ENCODE results near the gene CHST11.
"Not testable (repeated sequence)": the region's sequence is repeated elsewhere in the genome, so short reads cannot be mapped to it uniquely, and the experiment has no call there.

Gene CHST11

DNA sequence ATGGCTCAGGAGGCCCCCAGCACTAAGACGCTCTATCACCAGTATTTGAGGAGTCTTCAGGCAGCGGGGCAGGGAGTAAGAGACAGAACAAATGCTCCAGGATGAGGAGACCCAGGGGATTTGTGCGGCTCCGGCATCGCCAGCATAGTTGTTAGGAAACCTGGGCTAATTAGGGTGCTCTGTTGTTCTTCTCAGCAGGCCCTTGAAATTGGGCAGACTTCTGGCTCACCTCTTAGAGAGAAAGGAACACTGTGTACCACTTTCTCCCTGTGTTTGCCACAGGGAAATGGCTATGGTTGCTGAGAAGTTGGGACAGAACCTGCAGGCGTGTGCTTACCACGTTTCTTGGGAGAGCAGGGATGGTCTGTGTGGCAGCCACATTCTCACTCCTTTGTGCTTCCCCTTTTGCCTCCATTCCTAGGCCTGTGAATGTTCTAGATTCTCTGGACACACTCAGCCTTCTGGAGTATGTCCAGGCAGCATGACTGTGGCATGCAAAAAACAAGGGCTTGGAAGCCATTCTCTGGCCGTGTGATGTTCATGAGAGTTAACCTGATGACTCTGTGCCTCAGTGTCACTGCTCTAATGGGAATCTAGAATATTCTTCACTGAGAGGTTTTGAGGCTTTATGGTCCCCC lies 109.0 kb downstream of the CHST11 start:
- no peak for DNase-seq (ENCODE audit: low spot score)

DNA sequence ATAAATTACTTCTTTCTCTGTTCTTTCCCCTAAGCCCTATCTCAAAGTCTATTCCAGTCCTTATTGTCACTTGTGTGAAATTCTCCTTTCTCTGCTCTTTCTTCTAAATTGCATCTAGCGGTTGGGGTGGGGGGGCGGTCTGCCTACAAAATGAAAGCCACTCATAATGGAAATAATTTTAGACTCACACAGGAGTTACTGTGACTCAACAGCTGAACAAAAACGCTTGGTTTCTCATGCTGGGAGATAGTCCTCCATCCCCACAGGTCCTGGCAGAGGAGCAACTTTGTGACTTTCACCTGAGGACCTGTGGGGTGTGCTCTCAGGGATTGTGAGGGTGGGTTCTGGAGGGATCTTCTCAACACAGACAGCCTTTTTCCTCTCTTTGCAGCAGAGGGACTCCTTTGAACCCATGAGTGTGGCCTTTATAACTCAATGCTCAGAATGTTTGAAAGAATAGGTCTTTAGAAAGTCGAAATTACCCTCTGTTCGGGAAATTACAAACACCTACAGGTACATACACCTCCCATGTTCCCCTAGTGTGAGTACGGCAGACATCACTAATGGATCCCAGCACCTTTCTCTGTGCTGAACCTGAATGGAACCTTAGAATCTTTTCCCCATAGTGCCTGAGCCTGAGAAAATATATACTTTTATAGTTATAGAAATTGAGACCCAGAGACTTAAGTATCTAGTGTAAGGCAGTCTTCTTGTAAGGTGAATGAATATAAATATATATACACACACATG lies 109.7 kb downstream of the CHST11 start:
- DNase-seq (ENCODE audit: low spot score) = no peak

DNA sequence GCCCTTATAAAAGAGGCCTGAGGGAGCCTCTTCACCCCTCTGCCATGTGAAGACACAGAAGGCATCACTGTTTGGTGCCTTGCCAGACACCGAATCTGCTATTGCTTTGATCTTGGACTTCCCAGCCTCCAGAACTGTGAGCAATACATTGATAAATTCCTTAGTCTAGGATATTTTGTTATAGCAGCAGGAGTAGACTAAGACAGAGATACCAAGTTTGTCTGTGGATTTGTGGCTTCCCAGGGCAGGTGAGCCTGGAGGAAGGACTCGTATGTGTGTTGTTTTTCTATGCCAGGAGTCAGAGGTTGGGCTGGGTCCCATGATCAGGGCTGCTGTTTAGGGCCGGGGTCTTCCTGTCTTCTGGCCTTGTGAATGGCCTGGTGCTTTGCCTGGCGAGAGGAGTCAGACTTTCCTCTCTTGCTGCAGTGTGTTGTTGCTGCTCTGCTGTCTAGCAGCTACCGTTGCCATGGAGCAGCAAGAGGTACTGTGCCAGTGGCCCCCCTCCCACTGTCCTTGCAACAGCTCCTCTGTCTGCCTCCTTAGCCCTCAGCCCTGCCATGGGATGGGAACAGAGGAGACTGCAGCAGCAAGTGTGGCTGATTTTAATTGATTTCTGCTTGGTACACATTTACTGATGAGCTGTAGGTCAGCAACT lies 111.2 kb downstream of the CHST11 start:
- DNase-seq (ENCODE audit: low spot score) = no peak

DNA sequence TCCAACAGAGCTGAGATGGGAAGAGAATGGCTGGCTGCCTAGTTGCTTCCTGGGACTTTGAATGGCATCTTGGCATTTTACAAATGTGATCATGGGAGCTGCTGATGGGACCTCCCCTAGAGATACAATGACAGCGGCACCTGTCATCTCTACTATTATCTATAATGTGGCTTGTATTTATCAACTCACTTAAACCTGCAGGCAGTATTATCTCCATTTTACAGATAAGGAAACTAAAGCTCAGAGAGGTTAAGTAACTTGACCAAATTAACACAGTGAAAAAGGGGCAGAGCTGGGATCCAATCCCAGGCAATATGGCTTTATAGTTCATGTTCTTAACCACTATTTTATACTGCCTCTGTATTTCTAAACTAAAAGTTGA lies 111.7 kb downstream of the CHST11 start:
- DNase-seq (ENCODE audit: low spot score) = no peak

DNA sequence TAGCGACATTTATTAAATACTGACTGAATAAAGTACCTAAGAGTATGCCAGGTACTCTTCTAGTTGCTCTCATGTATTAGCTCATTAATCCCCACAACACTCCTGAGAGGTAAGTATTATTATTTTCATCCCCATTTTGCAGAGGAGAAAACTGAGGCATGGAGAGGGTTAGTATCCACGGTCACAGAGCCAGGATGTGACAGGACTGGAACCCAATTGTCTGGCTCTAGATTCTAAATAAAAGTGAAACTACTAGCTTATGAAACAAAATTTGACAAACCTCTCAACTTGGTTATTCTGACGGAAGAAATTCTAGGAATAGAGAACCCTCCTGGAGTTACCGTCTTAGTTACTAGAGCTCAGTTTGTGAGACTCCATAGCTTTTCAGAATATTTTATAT lies 112.2 kb downstream of the CHST11 start:
- DNase-seq (ENCODE audit: low spot score) = no peak

DNA sequence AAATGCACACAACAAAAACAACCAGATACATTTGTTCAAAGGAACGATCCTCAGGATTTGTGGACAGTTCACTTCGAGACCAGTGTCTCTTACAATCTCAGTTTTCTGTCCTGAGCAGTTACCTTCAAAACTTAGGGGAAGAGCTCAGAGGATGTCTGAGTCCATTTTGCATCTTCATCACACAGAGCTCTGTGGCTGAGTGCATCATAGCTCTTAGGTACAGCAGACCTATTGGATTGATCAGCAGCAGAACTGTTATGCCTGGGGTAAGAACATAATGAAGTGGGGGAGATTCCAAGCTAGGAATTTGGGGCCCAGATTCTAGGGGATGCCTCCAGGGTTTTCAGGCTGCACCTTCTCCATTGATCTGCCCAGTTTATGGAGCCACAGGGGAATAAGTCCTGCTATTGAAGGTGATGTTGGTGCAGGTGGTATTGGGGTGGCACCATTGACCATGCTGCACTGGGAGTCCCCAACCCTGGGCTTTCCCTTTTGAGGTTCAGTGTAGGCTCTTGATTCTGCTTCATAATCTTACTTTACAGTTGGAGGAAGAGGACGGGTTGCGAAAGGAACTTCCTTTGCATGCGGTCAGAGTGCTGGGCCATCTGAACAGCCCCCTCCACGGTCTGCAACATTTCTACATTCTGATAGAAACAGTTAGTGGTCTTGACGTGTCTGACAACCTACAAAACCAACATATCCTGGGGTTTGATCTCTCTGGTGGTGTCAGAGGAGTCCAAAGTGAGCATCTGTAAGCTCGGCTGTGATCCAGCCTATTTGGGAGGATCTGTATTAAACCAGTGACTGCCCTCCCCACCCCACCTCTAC lies 112.8 kb downstream of the CHST11 start:
- DNase-seq (ENCODE audit: low spot score) = no peak

DNA sequence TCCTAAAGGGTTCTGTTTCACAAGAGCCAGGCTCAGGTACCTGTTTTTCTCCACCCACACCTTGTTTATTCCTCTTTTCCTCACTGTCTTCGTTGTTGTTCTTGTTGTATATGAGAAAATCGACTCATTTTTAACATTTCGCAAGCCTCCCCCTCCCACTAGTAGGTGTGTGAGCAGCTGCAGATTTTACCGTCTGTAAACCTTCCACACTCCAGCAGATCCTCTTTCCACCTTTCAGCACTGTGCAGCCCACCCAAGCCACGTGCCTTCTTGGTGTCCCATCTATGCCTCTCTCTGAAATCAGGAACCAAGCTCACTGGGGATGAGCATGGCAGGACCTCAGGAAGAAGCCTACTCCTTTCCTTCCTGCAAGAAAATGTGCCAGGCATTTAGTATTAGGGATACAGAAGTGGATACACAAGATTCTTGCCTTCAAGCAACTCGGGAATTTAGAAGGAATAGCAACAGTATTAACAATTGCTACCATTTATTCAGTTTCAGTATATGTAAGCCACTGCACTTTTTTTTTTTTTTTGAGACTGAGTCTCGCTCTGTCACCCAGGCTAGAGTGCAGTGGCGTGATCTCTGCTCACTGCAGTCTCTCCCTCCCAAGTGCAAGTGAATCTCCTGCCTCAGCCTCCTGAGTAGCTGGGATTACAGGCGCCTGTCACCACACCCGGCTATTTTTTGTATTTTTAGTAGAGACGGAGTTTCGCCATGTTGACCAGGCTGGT lies 113.6 kb downstream of the CHST11 start:
- no peak for DNase-seq (ENCODE audit: low spot score)

DNA sequence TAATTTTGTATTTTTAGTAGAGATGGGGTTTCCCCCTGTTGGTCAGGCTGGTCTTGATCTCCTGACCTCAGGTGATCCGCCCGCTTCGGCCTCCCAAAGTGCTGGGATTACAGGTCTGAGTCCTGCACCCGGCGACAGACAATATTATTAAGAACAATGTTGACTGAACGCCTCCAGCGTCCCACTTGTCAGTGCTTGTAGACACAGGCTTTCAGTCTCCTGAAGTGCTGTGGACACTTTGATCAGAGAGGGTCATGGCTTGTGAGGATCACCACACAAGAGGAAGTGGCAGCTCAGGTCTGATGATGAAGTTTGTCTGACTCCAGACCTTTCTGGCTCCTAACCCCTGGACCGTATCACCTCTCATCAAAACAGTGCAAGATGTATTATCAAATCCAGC lies 114.6 kb downstream of the CHST11 start:
- no peak for DNase-seq (ENCODE audit: low spot score)

DNA sequence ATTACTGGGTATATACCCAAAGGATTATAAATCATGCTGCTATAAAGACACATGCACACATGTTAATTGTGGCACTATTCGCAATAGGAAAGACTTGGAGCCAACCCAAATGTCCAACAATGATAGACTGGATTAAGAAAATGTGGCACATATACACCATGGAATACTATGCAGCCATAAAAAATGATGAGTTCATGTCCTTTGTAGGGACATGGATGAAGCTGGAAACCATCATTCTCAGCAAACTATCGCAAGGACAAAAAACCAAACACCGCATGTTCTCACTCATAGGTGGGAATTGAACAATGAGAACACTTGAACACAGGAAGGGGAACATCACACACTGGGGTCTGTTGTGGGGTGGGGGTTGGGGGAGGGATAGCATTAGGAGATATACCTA lies 117.6 kb downstream of the CHST11 start:
- not testable (repeated sequence) for DNase-seq (ENCODE audit: low spot score)

DNA sequence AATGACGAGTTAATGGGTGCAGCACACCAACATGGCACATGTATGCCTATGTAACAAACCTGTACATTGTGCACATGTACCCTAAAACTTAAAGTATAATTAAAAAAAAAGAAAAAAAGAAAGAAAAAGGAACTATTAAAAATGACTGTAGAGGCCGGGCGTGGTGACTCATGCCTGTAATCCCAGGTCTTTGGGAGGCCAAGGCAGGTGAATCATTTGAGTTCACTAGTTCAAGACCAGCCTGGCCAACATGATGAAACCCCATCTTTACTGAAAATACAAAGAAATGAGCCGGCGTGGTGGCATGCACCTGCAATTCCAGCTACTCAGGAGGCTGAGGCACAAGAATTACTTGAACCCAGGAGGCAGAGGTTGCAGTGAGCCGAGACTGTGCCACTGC lies 118.0 kb downstream of the CHST11 start:
- not testable (repeated sequence) for DNase-seq (ENCODE audit: low spot score)

DNA sequence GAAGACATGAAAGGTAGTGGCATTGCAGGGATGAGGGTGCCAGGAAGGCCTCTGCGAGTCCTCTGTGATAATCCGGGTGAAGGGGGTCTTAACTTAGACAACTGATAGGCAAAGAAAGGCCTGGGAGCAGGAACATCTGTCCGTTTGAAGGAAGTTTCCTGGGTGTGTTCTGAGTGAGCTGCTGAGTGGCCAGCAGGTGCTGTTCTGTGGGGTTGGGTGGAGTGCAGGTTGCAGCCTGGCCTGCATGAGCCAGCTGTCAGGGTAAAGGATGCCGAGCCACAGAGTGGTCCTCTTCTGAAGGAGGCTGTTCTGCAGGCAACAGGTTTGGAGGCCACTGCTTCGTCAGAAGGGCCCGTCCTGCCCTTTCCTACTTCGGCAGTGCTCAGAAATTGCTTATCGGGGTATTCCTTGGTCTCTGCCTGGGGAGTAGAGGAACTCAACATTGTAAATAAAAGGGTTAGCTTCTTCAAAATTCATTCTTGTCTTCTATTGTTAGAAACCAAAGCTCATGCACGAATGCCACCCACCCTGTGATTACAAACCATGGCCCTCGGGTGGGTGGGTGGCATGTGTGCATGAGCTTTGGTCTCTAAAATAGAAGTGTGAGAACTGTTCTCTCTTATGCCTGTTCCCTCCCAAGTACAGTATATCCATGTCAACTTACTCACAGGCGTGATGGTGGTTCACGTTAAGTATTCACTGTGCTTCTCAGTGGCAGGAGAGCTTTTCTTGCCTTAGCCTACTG lies 118.9 kb downstream of the CHST11 start:
- DNase-seq (ENCODE audit: low spot score) = no peak

DNA sequence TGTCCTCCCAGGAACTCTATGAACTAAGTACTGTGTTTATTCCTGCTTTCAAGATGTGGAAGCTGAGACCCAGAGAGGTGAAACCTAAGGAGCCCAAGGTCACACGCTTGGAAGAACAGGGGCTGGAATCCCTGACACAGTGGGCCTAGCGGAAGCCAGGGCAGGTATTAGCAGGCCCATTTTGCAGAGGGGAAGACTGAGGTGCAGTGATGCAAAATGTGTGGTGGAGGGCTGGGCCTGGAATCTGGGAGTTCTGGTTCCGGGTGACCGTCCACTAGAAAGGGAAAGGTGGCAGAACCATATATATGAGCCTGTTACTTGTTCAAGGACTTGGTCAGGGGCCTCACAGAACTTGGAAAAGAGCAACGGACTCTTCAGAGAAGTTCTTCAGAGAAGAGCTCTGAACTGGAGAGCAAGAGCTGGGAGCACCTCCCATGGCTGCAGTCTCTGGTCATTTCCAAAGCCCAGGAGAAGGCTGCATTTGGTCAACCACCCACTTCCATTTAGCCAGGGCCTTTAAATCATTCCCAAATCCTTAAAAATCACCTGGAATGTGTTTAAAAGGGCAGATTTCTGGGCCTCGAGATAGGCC lies 119.5 kb downstream of the CHST11 start:
- DNase-seq (ENCODE audit: low spot score) = no peak

DNA sequence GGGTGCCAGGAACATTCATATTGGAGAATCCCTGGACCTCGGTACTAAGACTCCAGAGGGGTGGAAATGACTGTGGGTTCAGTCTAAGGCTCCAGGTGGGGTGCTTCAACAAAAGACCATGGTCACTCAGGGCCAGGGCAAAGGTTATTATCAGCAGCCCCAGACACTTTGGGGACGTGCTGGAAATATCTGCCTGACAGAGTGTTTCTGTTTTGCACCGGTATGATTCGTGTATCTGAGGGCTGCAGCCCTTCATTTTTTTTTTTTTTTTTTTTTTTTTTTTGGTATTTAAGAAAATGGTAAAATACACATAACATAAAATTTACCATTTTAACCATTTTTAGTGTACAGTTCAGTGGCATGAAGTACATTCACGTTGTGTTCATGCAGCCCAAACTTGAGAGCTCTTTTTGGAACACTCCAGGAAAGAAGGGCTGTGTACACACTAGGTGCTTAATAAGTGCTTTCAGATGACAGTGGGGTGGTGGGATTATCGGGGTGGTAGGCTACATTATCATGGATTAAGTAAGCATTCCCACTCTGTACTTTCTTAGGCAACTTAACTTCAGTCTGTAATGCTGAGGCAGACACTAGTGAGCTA lies 120.3 kb downstream of the CHST11 start:
- no peak for DNase-seq (ENCODE audit: low spot score)

DNA sequence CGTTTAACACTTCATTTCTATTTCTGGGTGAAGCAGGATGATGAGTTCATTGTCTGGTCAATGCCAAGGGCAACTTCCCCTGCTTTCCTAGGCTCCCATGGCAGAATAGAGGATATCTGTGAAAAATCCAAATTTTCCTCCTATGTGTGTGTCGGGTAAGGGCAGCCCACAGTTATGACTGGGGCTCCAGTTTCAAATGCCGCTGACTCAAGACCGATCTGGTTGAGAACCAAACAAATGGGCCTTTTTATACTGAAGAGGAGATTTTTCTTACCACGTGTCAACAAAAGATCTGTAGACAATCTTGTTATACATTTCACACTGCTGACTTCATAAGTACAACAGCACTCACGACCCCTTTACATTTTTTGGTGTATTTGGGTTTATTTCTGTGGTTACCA lies 120.8 kb downstream of the CHST11 start:
- DNase-seq (ENCODE audit: low spot score) = peak; percentile 91

DNA sequence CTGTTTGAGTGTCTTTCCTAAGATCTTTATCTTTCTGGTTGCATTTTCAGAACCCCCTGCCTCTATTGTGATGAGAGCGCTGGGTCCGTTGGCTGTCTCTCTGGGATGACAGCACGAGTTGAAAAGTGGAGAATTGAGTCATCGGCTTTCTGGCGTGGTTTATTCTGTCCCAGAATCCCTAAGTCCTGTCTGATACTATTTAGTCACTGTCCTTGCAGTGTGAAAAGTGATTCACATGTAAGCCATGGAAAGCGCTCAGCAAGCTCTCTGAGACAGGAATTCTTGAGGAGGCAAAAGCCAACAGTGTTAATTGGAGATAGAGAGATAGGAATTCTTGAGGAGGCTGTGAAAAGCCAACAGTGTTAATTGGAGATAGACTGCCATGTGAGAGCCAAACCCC lies 121.7 kb downstream of the CHST11 start:
- DNase-seq (ENCODE audit: low spot score) = no peak

DNA sequence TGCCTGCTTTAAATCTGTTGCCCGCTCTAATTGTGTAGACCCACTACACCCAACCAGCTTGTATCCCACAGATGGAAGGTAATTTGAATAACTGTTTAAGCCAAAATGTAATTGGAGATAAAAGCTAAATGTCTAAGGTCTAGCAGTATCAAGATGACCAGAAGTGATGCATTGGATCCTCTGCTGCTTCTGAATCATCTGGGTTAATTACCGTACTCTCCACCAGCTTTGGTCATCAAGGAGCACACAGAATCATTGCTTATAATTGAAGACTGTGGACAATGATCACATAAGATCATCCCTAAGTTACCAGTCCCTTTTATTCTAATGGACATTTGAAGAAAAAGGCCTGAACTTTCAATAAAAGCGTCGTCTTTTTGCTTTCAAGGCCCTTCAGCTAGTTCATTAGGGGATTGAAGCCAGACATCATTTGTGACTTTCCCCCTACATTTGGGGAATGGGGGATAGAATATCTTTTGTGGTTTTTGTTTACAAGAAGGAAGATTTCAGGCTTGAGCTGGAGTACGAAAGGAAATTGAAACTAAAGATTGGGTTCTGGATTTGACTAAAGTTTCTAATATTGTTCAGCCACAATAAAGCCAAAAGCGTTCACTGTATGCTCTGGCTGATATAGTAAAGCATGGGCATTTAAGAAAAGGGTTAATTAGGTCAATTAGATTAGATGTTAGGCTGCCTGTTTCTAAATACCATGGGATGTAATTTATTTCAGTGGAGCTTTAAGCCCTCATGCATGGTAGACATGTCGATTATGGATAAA lies 123.2 kb downstream of the CHST11 start:
- DNase-seq (ENCODE audit: low spot score) = no peak

DNA sequence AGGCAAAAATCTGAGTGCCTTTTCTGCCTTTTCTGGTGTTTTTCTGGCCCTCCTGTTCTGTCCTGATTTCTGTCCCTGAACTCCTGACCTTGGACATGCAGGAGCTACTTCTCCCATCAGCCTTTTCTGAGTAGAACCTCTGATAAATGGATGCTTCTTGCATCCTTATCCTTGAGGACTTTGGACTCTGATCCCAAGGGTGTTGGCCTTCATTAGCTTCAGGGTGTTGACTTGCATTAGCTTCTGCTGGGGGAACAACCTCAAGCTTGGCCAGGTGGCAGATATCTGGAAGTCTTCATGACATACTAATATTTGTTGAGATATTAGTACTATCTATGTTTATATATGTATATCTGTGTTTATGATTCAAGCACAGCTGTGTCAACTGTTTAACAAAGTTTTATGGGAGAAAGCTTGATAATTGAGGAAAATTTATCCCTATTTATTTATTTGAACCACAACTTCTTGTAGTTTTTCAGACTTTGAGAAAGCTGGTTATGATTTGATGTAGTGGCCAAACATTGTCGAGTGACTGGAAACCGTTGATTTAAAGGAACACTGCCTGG lies 124.3 kb downstream of the CHST11 start:
- no peak for DNase-seq (ENCODE audit: low spot score)

DNA sequence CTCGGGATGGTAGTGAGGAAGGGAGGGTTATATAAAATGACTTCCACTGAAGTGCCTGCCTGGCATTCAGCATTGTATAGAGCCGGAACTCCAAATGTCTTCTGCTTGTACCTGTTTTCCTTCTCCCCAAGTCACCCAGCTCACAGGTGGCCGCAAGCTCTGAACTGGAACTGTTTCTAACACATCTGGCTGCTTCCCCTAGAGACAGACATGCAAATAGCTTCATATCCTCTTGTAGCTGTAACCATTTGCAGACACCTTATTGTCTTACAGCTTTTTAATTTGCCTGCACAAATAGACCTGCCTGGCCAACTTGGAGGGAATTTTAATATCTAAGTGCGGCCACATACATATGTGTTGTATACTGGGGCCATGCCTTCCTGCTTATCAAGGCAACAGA lies 126.0 kb downstream of the CHST11 start:
- DNase-seq (ENCODE audit: low spot score) = no peak

DNA sequence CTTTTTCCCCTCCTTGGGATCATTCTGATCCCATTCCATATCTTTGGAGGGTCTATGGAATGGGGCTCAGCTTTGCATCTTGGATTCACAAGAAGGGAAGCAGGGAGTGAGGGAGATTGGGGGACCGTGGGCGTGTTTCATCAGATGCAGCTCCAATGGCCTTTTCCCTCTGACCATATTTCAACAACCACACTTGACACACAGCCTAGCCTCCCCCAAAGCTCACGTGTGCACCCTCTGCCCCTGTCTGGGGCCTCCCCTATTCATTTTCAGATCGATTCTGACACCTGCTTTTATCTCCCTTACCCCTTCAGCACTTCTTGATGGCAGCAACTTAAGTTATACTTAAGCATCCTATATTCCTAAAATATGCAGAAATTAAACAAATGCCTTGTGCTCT lies 126.6 kb downstream of the CHST11 start:
- no peak for DNase-seq (ENCODE audit: low spot score)
